Neural crest cell (in vitro differentiated cells): Measurements from ENCODE around the gene C1QTNF6. TPM values are rescaled to one million over a fixed set of nuclear protein-coding genes. Genes with fewer than 3 reads are reported as not detected.
A peak's percentile ranks its signal among the peaks of the same experiment; 100 is the strongest.

Experiments
- DNase-seq: peaks from one replicate; pipeline ENCODE4 v3.0.0; 2021; ENCODE audit warnings: low read depth, mixed read lengths, low spot score
- H3K27ac Mint-ChIP-seq: one replicate; pipeline ENCODE4 v1.8.0; 2021; ENCODE audit warnings: mild to moderate bottlenecking, mixed read lengths; ENCODE audit not compliant: unreplicated experiment
- H3K27me3 Mint-ChIP-seq: 2 replicates; pipeline ENCODE4 v1.8.0; 2021; ENCODE audit warnings: low read depth, mild to moderate bottlenecking, mixed read lengths
- H3K36me3 Mint-ChIP-seq: 2 replicates; pipeline ENCODE4 v1.8.0; 2021; ENCODE audit warnings: low read depth, mild to moderate bottlenecking, mixed read lengths
- H3K4me1 Mint-ChIP-seq: 2 replicates; pipeline ENCODE4 v1.8.0; 2021; ENCODE audit warnings: mixed read lengths
- H3K4me3 Mint-ChIP-seq: one replicate; pipeline ENCODE4 v1.8.0; 2021; ENCODE audit warnings: mild to moderate bottlenecking, mixed read lengths
- H3K9me3 Mint-ChIP-seq: 2 replicates; pipeline ENCODE4 v1.8.0; 2021; ENCODE audit warnings: mixed read lengths
- total RNA-seq: library from RNA; stranded (reverse); gene quantifications from 2 replicates; pipeline ENCODE4 v1.2.1, GENCODE V29; 2021
- TF ChIP-seq, protein P1 (sequence below): fragments of 200-600 bp; sonication (generic); conservative IDR thresholded peaks from 2 replicates; pipeline ENCODE4 v1.5.0; 2021; ENCODE audit warnings: antibody characterized with exemption, mild to moderate bottlenecking

Gene C1QTNF6
- total RNA-seq, 1 donor from 2014 or later = 13.6 TPM

DNA sequence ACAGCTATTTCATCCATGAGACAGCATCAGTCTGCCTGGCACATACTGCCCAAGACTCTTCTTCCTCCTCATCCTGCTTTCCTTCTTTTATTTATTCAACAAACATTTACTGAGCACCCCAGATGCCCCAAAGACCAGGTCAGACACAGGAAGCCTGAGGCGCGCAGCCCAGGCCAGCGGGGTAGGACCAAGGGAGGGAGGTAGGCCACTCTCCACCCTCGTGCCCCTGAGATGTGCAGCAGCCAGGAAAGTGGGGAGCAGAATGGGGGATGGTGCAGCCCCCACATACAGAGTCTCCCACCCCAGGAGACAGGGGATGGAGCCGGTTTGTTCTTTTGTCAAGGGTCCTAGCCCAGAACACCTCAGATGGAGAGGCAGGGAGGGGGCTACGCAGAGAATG, 34.1 kb downstream of the C1QTNF6 start:
- H3K36me3 Mint-ChIP-seq = no peaks in the 10 kb centered on the region
- TF ChIP-seq, protein P1, sequence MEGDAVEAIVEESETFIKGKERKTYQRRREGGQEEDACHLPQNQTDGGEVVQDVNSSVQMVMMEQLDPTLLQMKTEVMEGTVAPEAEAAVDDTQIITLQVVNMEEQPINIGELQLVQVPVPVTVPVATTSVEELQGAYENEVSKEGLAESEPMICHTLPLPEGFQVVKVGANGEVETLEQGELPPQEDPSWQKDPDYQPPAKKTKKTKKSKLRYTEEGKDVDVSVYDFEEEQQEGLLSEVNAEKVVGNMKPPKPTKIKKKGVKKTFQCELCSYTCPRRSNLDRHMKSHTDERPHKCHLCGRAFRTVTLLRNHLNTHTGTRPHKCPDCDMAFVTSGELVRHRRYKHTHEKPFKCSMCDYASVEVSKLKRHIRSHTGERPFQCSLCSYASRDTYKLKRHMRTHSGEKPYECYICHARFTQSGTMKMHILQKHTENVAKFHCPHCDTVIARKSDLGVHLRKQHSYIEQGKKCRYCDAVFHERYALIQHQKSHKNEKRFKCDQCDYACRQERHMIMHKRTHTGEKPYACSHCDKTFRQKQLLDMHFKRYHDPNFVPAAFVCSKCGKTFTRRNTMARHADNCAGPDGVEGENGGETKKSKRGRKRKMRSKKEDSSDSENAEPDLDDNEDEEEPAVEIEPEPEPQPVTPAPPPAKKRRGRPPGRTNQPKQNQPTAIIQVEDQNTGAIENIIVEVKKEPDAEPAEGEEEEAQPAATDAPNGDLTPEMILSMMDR = no peak
- H3K4me1 Mint-ChIP-seq = peaks cover 5% of the 10 kb centered on the region
- H3K9me3 Mint-ChIP-seq = no peaks in the 10 kb centered on the region
- H3K4me3 Mint-ChIP-seq = no peak overlapping the region
- DNase-seq = no peak
- peak overlapping the region; percentile 1 for H3K27ac Mint-ChIP-seq
- peaks cover 13% of the 10 kb centered on the region for H3K27me3 Mint-ChIP-seq

DNA sequence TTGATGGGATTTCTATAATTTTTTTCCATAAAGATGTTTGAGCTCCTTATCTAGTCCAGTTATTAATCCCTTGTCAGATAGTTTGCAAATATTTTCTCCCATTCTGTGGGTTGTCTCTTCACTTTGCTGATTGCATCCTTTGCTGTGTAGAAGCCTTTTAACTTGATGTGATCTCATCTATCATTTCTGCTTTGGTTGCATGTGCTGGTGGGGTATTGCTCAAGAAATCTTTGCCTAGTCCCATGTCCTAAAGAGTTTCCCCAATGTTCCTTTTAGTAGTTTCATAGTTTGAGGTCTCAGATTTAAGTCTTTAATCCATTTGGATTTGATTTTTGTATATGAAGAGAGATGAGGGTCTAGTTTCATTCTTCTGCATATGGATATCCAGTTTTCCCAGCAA, 36.6 kb downstream of the C1QTNF6 start:
- no peak overlapping the region for H3K4me3 Mint-ChIP-seq
- no peaks in the 10 kb centered on the region for H3K36me3 Mint-ChIP-seq
- DNase-seq = no peak
- H3K27me3 Mint-ChIP-seq = no peaks in the 10 kb centered on the region
- H3K9me3 Mint-ChIP-seq = no peaks in the 10 kb centered on the region
- peaks cover 5% of the 10 kb centered on the region for H3K4me1 Mint-ChIP-seq
- TF ChIP-seq, protein P1 = no peak
- no peak overlapping the region for H3K27ac Mint-ChIP-seq

DNA sequence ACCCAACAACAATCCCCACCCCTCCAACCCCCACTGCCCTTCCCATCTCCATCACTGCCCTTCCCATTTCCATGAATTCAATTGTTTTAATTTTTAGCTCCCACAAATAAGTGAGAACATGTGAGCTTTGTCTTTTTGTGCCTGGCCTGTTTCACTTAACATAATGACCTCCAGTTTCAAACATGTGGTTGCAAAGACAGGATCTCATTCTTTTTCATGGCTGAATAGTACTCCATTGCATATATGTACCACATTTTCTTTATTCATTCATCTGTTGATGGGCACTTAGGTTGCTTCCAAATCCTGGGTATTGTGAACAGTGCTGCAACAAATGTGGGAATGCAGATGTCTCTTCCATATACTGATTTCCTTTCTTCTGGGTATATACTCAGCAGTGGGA, 37.3 kb downstream of the C1QTNF6 start:
- H3K36me3 Mint-ChIP-seq = no peaks in the 10 kb centered on the region
- no peaks in the 10 kb centered on the region for H3K27me3 Mint-ChIP-seq
- H3K4me1 Mint-ChIP-seq = peaks cover 9% of the 10 kb centered on the region
- TF ChIP-seq, protein P1 = no peak
- DNase-seq = no peak
- H3K9me3 Mint-ChIP-seq = no peaks in the 10 kb centered on the region
- H3K4me3 Mint-ChIP-seq = no peak overlapping the region
- H3K27ac Mint-ChIP-seq = no peak overlapping the region

DNA sequence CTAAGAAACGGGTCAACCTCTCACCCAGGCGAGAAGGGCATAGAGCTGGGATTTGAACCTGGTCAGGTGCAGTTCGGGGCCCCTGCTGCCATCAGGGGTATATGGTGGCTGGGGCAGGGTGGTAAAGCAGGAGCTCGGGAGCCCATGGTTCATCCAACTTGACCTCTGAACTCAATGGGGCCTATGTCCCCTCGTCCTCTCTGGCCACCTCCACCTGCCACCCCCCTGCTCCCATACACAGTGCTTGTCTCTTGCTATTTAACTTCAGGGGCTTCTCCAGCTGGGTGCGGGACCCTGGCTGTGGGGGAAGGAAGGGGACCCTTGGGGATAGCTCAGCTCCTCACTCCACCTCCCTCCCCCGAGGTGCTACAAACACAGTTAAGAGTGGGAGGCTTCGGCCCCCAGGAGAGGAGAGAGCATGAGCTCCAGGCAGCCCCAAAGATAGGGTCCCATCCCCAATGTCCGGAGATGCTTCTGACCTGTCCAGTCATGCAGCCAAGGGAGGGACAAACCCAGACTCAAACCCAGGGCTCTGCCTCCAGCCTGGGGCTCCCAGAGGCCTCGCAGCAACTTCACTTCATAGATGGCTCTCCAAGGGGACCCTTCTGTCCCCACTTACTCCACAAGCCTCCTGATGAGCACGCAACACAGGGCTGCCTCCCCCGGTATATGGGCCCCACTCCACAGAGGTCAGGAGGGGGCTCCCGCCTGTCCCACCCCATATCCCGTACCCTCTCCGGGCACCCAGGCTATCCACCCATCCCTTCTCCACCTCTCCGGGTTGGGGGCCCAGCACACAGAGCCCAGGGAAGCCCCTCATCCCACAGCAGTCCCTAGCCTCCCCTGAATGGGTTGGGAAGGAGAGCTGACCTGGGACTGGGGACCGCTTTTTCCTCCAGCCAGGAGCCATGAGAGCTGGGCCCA, 39.0 kb downstream of the C1QTNF6 start:
- no peaks in the 10 kb centered on the region for H3K36me3 Mint-ChIP-seq
- DNase-seq = no peak
- TF ChIP-seq, protein P1 = no peak
- H3K4me1 Mint-ChIP-seq = peaks cover 9% of the 10 kb centered on the region
- H3K27me3 Mint-ChIP-seq = no peaks in the 10 kb centered on the region
- H3K4me3 Mint-ChIP-seq = no peak overlapping the region
- no peaks in the 10 kb centered on the region for H3K9me3 Mint-ChIP-seq
- no peak overlapping the region for H3K27ac Mint-ChIP-seq

DNA sequence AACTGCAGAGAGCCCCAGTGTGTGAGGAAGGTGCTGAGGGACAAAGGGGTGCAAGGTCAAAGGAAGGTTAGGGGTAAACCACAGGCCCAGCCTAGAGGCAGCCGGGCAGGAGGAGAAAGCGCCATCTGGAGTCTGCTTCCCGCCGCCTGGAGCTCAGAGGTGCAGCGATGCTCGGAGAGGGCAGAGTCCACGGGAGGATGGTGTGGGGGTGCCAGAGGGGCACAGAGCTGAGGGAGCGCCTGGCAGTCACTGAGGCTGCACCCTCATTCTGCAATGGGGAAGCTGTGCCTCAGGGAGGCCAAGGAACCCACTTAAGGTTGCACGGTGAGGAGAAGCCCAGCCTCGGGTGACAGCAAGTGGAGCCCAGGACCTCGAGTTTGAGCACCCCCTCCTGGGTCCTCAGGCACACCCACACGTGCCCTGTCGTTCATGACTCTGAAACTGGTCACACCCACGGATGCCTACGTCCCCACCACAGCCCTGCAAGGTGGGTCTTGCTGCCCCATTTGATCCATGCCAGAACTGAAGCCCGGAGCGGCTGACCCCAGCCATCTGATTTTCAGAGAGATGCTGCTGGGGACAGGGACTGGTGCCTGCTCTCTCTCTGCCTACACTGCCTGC, 39.9 kb downstream of the C1QTNF6 start:
- no peak overlapping the region for H3K27ac Mint-ChIP-seq
- H3K9me3 Mint-ChIP-seq = no peaks in the 10 kb centered on the region
- DNase-seq = no peak
- peaks cover 9% of the 10 kb centered on the region for H3K4me1 Mint-ChIP-seq
- no peaks in the 10 kb centered on the region for H3K27me3 Mint-ChIP-seq
- H3K4me3 Mint-ChIP-seq = no peak overlapping the region
- H3K36me3 Mint-ChIP-seq = no peaks in the 10 kb centered on the region
- TF ChIP-seq, protein P1 = no peak
